H1 (cell line): ENCODE results near the gene PATJ. TPM values are rescaled to one million over a fixed set of nuclear protein-coding genes. Genes with fewer than 3 reads are reported as not detected.

Experiments
- CTCF ChIA-PET: fragments of 300-600 bp; sonication (Branson Sonifier 250); formaldehyde crosslinking; loops from one replicate; lab custom pipeline; 2021; ENCODE audit not compliant: partially characterized antibody; lab: Charles Lee
- POLR2A ChIA-PET: fragments of 300-600 bp; sonication (Branson Sonifier 250); formaldehyde crosslinking; loops from one replicate; lab custom pipeline; 2021; ENCODE audit warnings: inconsistent platforms; ENCODE audit not compliant: partially characterized antibody; lab: Charles Lee
- DNase-seq, 2 experiments: peaks; one replicate each; pipeline versions ENCODE4 v3.0.0 to v3.0.0-alpha.2; 2010 to 2022; ENCODE audit warnings: low spot score in 2 of 2, low read depth in 1 of 2, mixed read lengths in 1 of 2
- FAIRE-seq: peaks from 2 replicates; lab custom pipeline; 2011; peaks lifted over from hg19 to GRCh38; lab: Jason Lieb, UNC
- H2AFZ ChIP-seq: 2 replicates; pipeline ENCODE4 v1.8.1; 2012; ENCODE audit warnings: low read length, inconsistent platforms
- H2AK5ac ChIP-seq: 2 replicates; pipeline ENCODE4 v1.6.1; 2013; ENCODE audit warnings: low read depth, low read length
- H2BK120ac ChIP-seq: replicated peaks from 2 replicates; pipeline ENCODE3; 2013; ENCODE audit warnings: low read depth, low read length, inconsistent platforms
- H2BK12ac ChIP-seq: 2 replicates; pipeline ENCODE4 v1.6.1; 2013; ENCODE audit warnings: low read depth, low read length
- H2BK15ac ChIP-seq: 2 replicates; pipeline ENCODE4 v1.6.1; 2013; ENCODE audit warnings: low read length
- H2BK20ac ChIP-seq: 2 replicates; pipeline ENCODE4 v1.6.1; 2013; ENCODE audit warnings: low read length
- H2BK5ac ChIP-seq: 2 replicates; pipeline ENCODE4 v1.6.1; 2013; ENCODE audit warnings: low read depth, low read length
- H3K14ac ChIP-seq: 2 replicates; pipeline ENCODE4 v1.6.1; 2013; ENCODE audit warnings: inconsistent platforms; ENCODE audit not compliant: insufficient read length
- H3K18ac ChIP-seq: 2 replicates; pipeline ENCODE4 v1.6.1; 2013; ENCODE audit warnings: low read length; ENCODE audit errors: extremely low read depth
- H3K23ac ChIP-seq: 2 replicates; pipeline ENCODE4 v1.6.1; 2013; ENCODE audit warnings: inconsistent platforms; ENCODE audit not compliant: insufficient read length
- H3K23me2 ChIP-seq: 2 replicates; pipeline ENCODE4 v1.6.1; 2013; ENCODE audit warnings: low read depth, low read length
- H3K27ac ChIP-seq: 2 replicates; pipeline ENCODE4 v1.6.1; 2011; ENCODE audit warnings: low read depth, low read length, inconsistent platforms
- H3K27me3 ChIP-seq, 4 experiments: replicated peaks in 1 of 4; 1 replicate in 1 of 4; 2 replicates in 3 of 4; pipeline versions ENCODE4 v1.6.1 to v1.8.1; 2011 to 2013; ENCODE audit warnings: low read length in 3 of 4, mild to moderate bottlenecking in 3 of 4, inconsistent platforms in 2 of 4, mixed read lengths in 2 of 4, moderate library complexity in 1 of 4; ENCODE audit not compliant: control insufficient read depth in 3 of 4, insufficient read depth in 3 of 4; ENCODE audit errors: extremely low read depth in 1 of 4
- H3K36me3 ChIP-seq, 4 experiments: 2 replicates each; pipeline versions ENCODE4 v1.6.1 to v1.8.1; 2011 to 2013; ENCODE audit warnings: mild to moderate bottlenecking in 4 of 4, low read length in 3 of 4, moderate library complexity in 2 of 4, control low read depth in 1 of 4, inconsistent platforms in 1 of 4; ENCODE audit not compliant: insufficient read depth in 4 of 4, control insufficient read depth in 2 of 4
- H3K4ac ChIP-seq: replicated peaks from 2 replicates; pipeline ENCODE3; 2013; ENCODE audit warnings: low read length, low read depth, mixed read lengths, inconsistent platforms; ENCODE audit not compliant: insufficient read length
- H3K4me1 ChIP-seq, 4 experiments: replicated peaks in 1 of 4; 1 replicate in 1 of 4; 2 replicates in 3 of 4; pipeline versions ENCODE4 v1.6.1 to v1.8.1; 2011 to 2013; ENCODE audit warnings: low read length in 3 of 4, inconsistent platforms in 2 of 4, mixed read lengths in 1 of 4; ENCODE audit not compliant: insufficient read depth in 4 of 4, control insufficient read depth in 3 of 4
- H3K4me2 ChIP-seq, 2 experiments: 2 replicates each; pipeline versions ENCODE4 v1.6.1 to v1.8.1; 2011 to 2013; ENCODE audit warnings: low read depth in 2 of 2, low read length in 2 of 2, control low read depth in 1 of 2, inconsistent platforms in 1 of 2, mild to moderate bottlenecking in 1 of 2; ENCODE audit not compliant: insufficient read depth in 1 of 2
- H3K4me3 ChIP-seq, 4 experiments: fragments of 200-600, 300-600 bp in 1 of 4; sonication (generic), shearing (Covaris generic), sonication (Bioruptor Twin) in 1 of 4; 2 replicates each; pipeline versions ENCODE4 v1.5.1 to v1.8.1; 2011 to 2016; ENCODE audit warnings: low read length in 4 of 4, low read depth in 3 of 4, control low read depth in 2 of 4, inconsistent platforms in 2 of 4, mild to moderate bottlenecking in 2 of 4, mixed read lengths in 1 of 4, moderate library complexity in 1 of 4; ENCODE audit not compliant: insufficient read depth in 2 of 4; ENCODE audit errors: extremely low read depth in 1 of 4
- H3K56ac ChIP-seq: replicated peaks from 2 replicates; pipeline ENCODE3; 2013; ENCODE audit warnings: low read depth, mild to moderate bottlenecking, mixed read lengths, low read length, inconsistent platforms; ENCODE audit not compliant: insufficient read length
- H3K79me1 ChIP-seq: 2 replicates; pipeline ENCODE4 v1.6.1; 2013; ENCODE audit warnings: low read depth, low read length, control low read depth
- H3K79me2 ChIP-seq, 2 experiments: 2 replicates each; pipeline versions ENCODE4 v1.6.1 to v1.8.1; 2012 to 2013; ENCODE audit warnings: low read length in 2 of 2, mild to moderate bottlenecking in 2 of 2, inconsistent platforms in 1 of 2; ENCODE audit not compliant: insufficient read depth in 2 of 2, control insufficient read depth in 1 of 2
- H3K9ac ChIP-seq, 4 experiments: replicated peaks in 1 of 4; 1 replicate in 1 of 4; 2 replicates in 3 of 4; pipeline versions ENCODE4 v1.6.1 to v1.8.1; 2011 to 2013; ENCODE audit warnings: low read depth in 3 of 4, low read length in 3 of 4, control low read depth in 2 of 4, mild to moderate bottlenecking in 2 of 4, moderate library complexity in 2 of 4, inconsistent platforms in 1 of 4; ENCODE audit errors: extremely low read depth in 1 of 4
- H3K9me3 ChIP-seq, 2 experiments: 2 replicates each; pipeline versions ENCODE4 v1.6.1 to v1.8.1; 2012 to 2013; ENCODE audit warnings: mild to moderate bottlenecking in 2 of 2, moderate library complexity in 2 of 2, control low read depth in 1 of 2, inconsistent platforms in 1 of 2, low read depth in 1 of 2, low read length in 1 of 2, mixed read lengths in 1 of 2; ENCODE audit not compliant: insufficient read depth in 2 of 2
- H4K20me1 ChIP-seq, 2 experiments: replicated peaks in 1 of 2; 2 replicates each; pipeline versions ENCODE3 to v1.8.1; 2011 to 2013; ENCODE audit warnings: inconsistent platforms in 2 of 2, low read length in 2 of 2, mild to moderate bottlenecking in 1 of 2; ENCODE audit not compliant: insufficient read depth in 2 of 2, control insufficient read depth in 1 of 2
- H4K5ac ChIP-seq: 2 replicates; pipeline ENCODE4 v1.6.1; 2013; ENCODE audit warnings: low read length, low read depth, mixed read lengths, inconsistent platforms; ENCODE audit not compliant: insufficient read length
- H4K8ac ChIP-seq: 2 replicates; pipeline ENCODE4 v1.8.0; 2013; ENCODE audit warnings: mild to moderate bottlenecking, moderate library complexity, low read length, inconsistent platforms; ENCODE audit not compliant: insufficient read depth; ENCODE audit errors: extremely low read depth
- H4K91ac ChIP-seq: replicated peaks from 2 replicates; pipeline ENCODE3; 2013; ENCODE audit warnings: low read length, mixed read lengths, inconsistent platforms; ENCODE audit not compliant: insufficient read length
- BCL11A ChIP-seq, 2 experiments: IDR thresholded peaks; one replicate each; pipeline ENCODE4 v1.6.1; 2011; ENCODE audit warnings: low read depth in 2 of 2, low read length in 2 of 2, mild to moderate bottlenecking in 2 of 2
- CBX8 ChIP-seq: fragments of 300-800, 300-1000 bp; sonication (generic); IDR thresholded peaks from 2 replicates; pipeline ENCODE4 v1.7.1; 2016; ENCODE audit warnings: low read depth, low read length, borderline replicate concordance
- CHD1 ChIP-seq: IDR thresholded peaks from 2 replicates; pipeline ENCODE4 v1.6.1; 2012; ENCODE audit warnings: low read depth, low read length, improper control_type of control experiment
- CHD2 ChIP-seq: IDR thresholded peaks from 2 replicates; pipeline ENCODE4 v1.6.1; 2012; ENCODE audit warnings: low read length, improper control_type of control experiment
- CREB1 ChIP-seq: IDR thresholded peaks from 2 replicates; pipeline ENCODE4 v1.6.1; 2012; ENCODE audit warnings: inconsistent platforms
- GABPA ChIP-seq: IDR thresholded peaks from 2 replicates; pipeline ENCODE4 v1.6.1; 2011; ENCODE audit warnings: mild to moderate bottlenecking, low read length, moderate library complexity, borderline replicate concordance; ENCODE audit not compliant: insufficient read depth
- NRF1 ChIP-seq: IDR thresholded peaks from 2 replicates; pipeline ENCODE4 v1.6.1; 2011; ENCODE audit warnings: mild to moderate bottlenecking, low read depth, low read length, improper control_type of control experiment
- POU5F1 ChIP-seq: IDR thresholded peaks from 2 replicates; pipeline ENCODE4 v1.6.1; 2011; ENCODE audit warnings: low read depth, mild to moderate bottlenecking, low read length, moderate library complexity
- SAP30 ChIP-seq: fragments of 300-600 bp; sonication (generic); IDR thresholded peaks from 2 replicates; pipeline ENCODE4 v1.7.1; 2012; ENCODE audit warnings: low read length, moderate library complexity, mild to moderate bottlenecking, inconsistent platforms; ENCODE audit not compliant: insufficient read depth, insufficient replicate concordance
- SRF ChIP-seq: IDR thresholded peaks from 2 replicates; pipeline ENCODE4 v1.6.1; 2011; ENCODE audit warnings: mild to moderate bottlenecking, low read depth, low read length, moderate library complexity
- WGBS, 2 experiments: shearing (Covaris generic) in 1 of 2; methylation state at CpG; one replicate each; pipeline versions ENCODE4 v1.1.6 to v1.1.7; 2013 to 2015; ENCODE audit warnings: low lambda C conversion rate in 2 of 2, mixed read lengths in 2 of 2, inconsistent platforms in 1 of 2, low coverage in 1 of 2, missing lambda C conversion rate in 1 of 2; ENCODE audit not compliant: insufficient replicate concordance in 2 of 2, insufficient coverage in 1 of 2, insufficient read length in 1 of 2; ENCODE audit errors: extremely low coverage in 1 of 2, missing lambda C conversion rate in 1 of 2; 5-methylcytosine and 5-hydroxymethylcytosine counted together
- polyA plus RNA-seq, 7 experiments: library from polyadenylated mRNA; depleted of rRNA in 3 of 7; stranded (reverse) in 5 of 7; unstranded in 2 of 7; fragments of >200 nt in 5 of 7; fragments of 200-250 nt in 2 of 7; gene quantifications; 1 replicate in 5 of 7; 2 replicates in 1 of 7; 4 replicates in 1 of 7; pipeline versions ENCODE4 v1.2.1 to v1.2.3, GENCODE V29; 2011 to 2013; ENCODE audit warnings: missing spikeins in 2 of 7, mixed read lengths in 2 of 7
- total RNA-seq: library from RNA; stranded (reverse); fragmentation: NEBNext Ultra II Directional; extraction: Animal tissue kit (Norgen Biotek cat#: 25700); gene quantifications from 2 replicates; pipeline ENCODE4 v1.2.1, GENCODE V29; 2021
- TF ChIP-seq, protein P1 (sequence below): IDR thresholded peaks from 2 replicates; pipeline ENCODE4 v1.6.1; 2012; ENCODE audit warnings: low read length, inconsistent platforms

The PATJ gene
- total and polyA plus RNA-seq, 2 of the 8 experiments (the other 6 are each of a cell fraction or from before 2014, with no cell fraction given): 8.2 to 55.6 TPM

DNA sequence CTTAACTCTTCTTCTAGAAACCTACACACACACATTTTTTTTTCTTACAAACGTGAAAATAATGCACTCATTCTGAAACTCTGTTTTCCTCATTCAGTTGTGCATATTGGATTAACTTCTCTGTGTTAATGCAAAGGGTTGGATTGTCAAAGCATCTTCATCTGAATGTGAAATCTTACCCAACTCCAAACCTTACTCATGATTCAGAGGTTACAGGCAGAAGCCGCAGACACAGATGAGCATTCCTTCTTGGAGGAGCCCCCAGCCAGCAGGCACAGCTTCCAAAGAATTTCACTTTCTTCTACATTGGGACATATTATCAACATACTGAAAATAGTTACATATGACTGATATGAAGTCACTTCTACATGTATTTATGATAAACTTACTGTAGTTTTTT, 15.7 kb downstream of the PATJ start:
- Histone ChIP-seq H2AK5ac (no peak overlapping the region), H3K56ac (no peak overlapping the region), H2BK120ac (no peak overlapping the region), H3K9me3 (no peaks in the 10 kb centered on the region), H3K18ac (no peak overlapping the region), H4K5ac (no peak overlapping the region), H3K14ac (no peak overlapping the region), H2BK20ac (no peak overlapping the region), H4K8ac (no peak overlapping the region), H2BK12ac (no peak overlapping the region), H3K23ac (no peak overlapping the region), H2BK15ac (no peak overlapping the region), H3K79me2 (peaks cover 0 to 73% of the 10 kb centered on the region in 2 experiments; a peak in 2 of 4 replicates), H3K79me1 (peaks cover 4% of the 10 kb centered on the region; the same call in 1 of the 2 replicates), H2BK5ac (no peak overlapping the region), H3K9ac (no peak overlapping the region), H3K27ac (no peak overlapping the region), H2AFZ (no peak overlapping the region), H3K36me3 (peaks cover 0 to under 1% (median 0%) of the 10 kb centered on the region in 4 experiments; a peak in 2 of 8 replicates), H3K4me1 (no peaks in the 10 kb centered on the region), H3K4me3 (no peak overlapping the region), H3K27me3 (no peaks in the 10 kb centered on the region), H3K4ac (no peak overlapping the region), H3K4me2 (no peak overlapping the region), H4K91ac (no peak overlapping the region), H3K23me2 (no peaks in the 10 kb centered on the region), H4K20me1 (peaks cover 0 to 3% of the 10 kb centered on the region in 2 experiments)
- WGBS, 2 experiments: 78% methylated on average over 2 of the region's 2 CpGs; no CpG with 5 or more reads in 1 of the 2 experiments
- CTCF ChIA-PET: interaction anchor here (0.6 kb wide), 1 partner anchor 383 kb away, joined by 3 read pairs; no protein-coding TSS in a partner anchor
- TF ChIP-seq CHD2: no peak
- TF ChIP-seq CHD1: no peak
- no peak for TF ChIP-seq GABPA
- TF ChIP-seq POU5F1: no peak
- TF ChIP-seq SAP30: no peak
- TF ChIP-seq SRF: no peak
- no peak for TF ChIP-seq CREB1
- no peak for TF ChIP-seq BCL11A (IDR thresholded peaks at IDR 0.05; ENCODE audit: low read depth in 2 of 2, low read length in 2 of 2)
- no peak for TF ChIP-seq NRF1
- no peak for TF ChIP-seq CBX8
- TF ChIP-seq, protein P1, sequence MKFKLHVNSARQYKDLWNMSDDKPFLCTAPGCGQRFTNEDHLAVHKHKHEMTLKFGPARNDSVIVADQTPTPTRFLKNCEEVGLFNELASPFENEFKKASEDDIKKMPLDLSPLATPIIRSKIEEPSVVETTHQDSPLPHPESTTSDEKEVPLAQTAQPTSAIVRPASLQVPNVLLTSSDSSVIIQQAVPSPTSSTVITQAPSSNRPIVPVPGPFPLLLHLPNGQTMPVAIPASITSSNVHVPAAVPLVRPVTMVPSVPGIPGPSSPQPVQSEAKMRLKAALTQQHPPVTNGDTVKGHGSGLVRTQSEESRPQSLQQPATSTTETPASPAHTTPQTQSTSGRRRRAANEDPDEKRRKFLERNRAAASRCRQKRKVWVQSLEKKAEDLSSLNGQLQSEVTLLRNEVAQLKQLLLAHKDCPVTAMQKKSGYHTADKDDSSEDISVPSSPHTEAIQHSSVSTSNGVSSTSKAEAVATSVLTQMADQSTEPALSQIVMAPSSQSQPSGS: no peak
- FAIRE-seq: no peak
- DNase-seq: no peak
- POLR2A ChIA-PET: no interaction called here
